Liver (tissue), 9 donors: ENCODE measurements around the gene CFDP1. TPM values are rescaled to one million over a fixed set of nuclear protein-coding genes. Genes with fewer than 3 reads are reported as not detected.

Experiments
- DNase-seq: peaks from one replicate; pipeline ENCODE4 v3.0.0-alpha.2; 2017; ENCODE audit warnings: low spot score
- H3K27ac ChIP-seq, 2 donors: one replicate each; pipeline ENCODE4 v1.7.0; 2013; ENCODE audit warnings: inconsistent platforms in 2 of 2, low read length in 2 of 2, control low read depth in 1 of 2, low read depth in 1 of 2, mild to moderate bottlenecking in 1 of 2
- H3K27me3 ChIP-seq, 4 donors: one replicate each; pipeline versions ENCODE4 v1.6.1 to v1.7.0; 2013; ENCODE audit warnings: low read length in 3 of 4, inconsistent platforms in 1 of 4, mild to moderate bottlenecking in 1 of 4, moderate library complexity in 1 of 4; ENCODE audit not compliant: control insufficient read depth in 4 of 4, insufficient read depth in 4 of 4
- H3K36me3 ChIP-seq, 4 donors: one replicate each; pipeline versions ENCODE4 v1.6.1 to v1.7.0; 2013; ENCODE audit warnings: low read length in 3 of 4, mild to moderate bottlenecking in 3 of 4, low read depth in 1 of 4, moderate library complexity in 1 of 4; ENCODE audit not compliant: control insufficient read depth in 4 of 4, insufficient read depth in 3 of 4
- H3K4me1 ChIP-seq, 4 donors: one replicate each; pipeline versions ENCODE4 v1.6.1 to v1.7.0; 2013; ENCODE audit warnings: low read length in 3 of 4, mild to moderate bottlenecking in 3 of 4, moderate library complexity in 1 of 4; ENCODE audit not compliant: control insufficient read depth in 4 of 4, insufficient read depth in 4 of 4
- H3K4me3 ChIP-seq, 3 donors: one replicate each; pipeline versions ENCODE4 v1.6.1 to v1.7.0; 2013; ENCODE audit warnings: low read length in 3 of 3, control low read depth in 1 of 3, low read depth in 1 of 3, mild to moderate bottlenecking in 1 of 3
- H3K9ac ChIP-seq, 2 donors: one replicate each; pipeline ENCODE4 v1.7.0; 2013; ENCODE audit warnings: low read length in 2 of 2, mild to moderate bottlenecking in 2 of 2, moderate library complexity in 2 of 2, control low read depth in 1 of 2, low read depth in 1 of 2
- H3K9me3 ChIP-seq, 4 donors: one replicate each; pipeline versions ENCODE4 v1.6.1 to v1.7.0; 2013; ENCODE audit warnings: low read length in 3 of 4; ENCODE audit not compliant: control insufficient read depth in 4 of 4
- CTCF ChIP-seq: fragments of 150-350 bp; IDR thresholded peaks from 2 replicates; pipeline ENCODE4 v1.5.1; 2017; ENCODE audit warnings: improper control_type of control experiment, low read depth, low read length; ENCODE audit not compliant: missing input control
- EGR1 ChIP-seq, 2 donors: IDR thresholded peaks; 2 replicates each; pipeline ENCODE4 v1.6.1; 2016 to 2018; ENCODE audit warnings: antibody characterized with exemption in 2 of 2, low read depth in 2 of 2
- FOXA1 ChIP-seq: IDR thresholded peaks from 2 replicates; pipeline ENCODE4 v1.6.1; 2016; ENCODE audit warnings: antibody characterized with exemption
- FOXA2 ChIP-seq: IDR thresholded peaks from 2 replicates; pipeline ENCODE4 v1.6.1; 2016; ENCODE audit warnings: antibody characterized with exemption
- GABPA ChIP-seq, 2 donors: IDR thresholded peaks in 1 of 2; conservative IDR thresholded peaks in 1 of 2; 2 replicates each; pipeline ENCODE4 v1.6.1; 2016; ENCODE audit warnings: antibody characterized with exemption in 2 of 2, mild to moderate bottlenecking in 1 of 2, moderate library complexity in 1 of 2
- HNF4A ChIP-seq, 2 donors: conservative IDR thresholded peaks; 2 replicates each; pipeline ENCODE4 v1.6.1; 2016; ENCODE audit warnings: antibody characterized with exemption in 2 of 2, mild to moderate bottlenecking in 2 of 2
- HNF4G ChIP-seq: IDR thresholded peaks from 2 replicates; pipeline ENCODE4 v1.6.1; 2016; ENCODE audit warnings: antibody characterized with exemption
- JUND ChIP-seq, 2 donors: IDR thresholded peaks; 2 replicates each; pipeline ENCODE4 v1.6.1; 2016; ENCODE audit warnings: antibody characterized with exemption in 2 of 2
- RAD21 ChIP-seq, 2 donors: IDR thresholded peaks; 2 replicates each; pipeline ENCODE4 v1.6.1; 2016; ENCODE audit warnings: antibody characterized with exemption in 2 of 2, mild to moderate bottlenecking in 2 of 2
- REST ChIP-seq: IDR thresholded peaks from 2 replicates; pipeline ENCODE4 v1.6.1; 2016; ENCODE audit warnings: antibody characterized with exemption, mild to moderate bottlenecking
- RXRA ChIP-seq, 2 donors: IDR thresholded peaks; 2 replicates each; pipeline ENCODE4 v1.6.1; 2017 to 2018; ENCODE audit warnings: antibody characterized with exemption in 2 of 2, mild to moderate bottlenecking in 1 of 2
- SP1 ChIP-seq: IDR thresholded peaks from 2 replicates; pipeline ENCODE4 v1.6.1; 2018; ENCODE audit warnings: antibody characterized with exemption, mild to moderate bottlenecking
- YY1 ChIP-seq: IDR thresholded peaks from 2 replicates; pipeline ENCODE4 v1.6.1; 2016; ENCODE audit warnings: antibody characterized with exemption, mild to moderate bottlenecking
- ZBTB33 ChIP-seq: IDR thresholded peaks from 2 replicates; pipeline ENCODE4 v1.6.1; 2016; ENCODE audit warnings: antibody characterized with exemption
- WGBS: extraction: QIAGEN DNeasy Blood & Tissue Kit; methylation state at CpG from one replicate; pipeline ENCODE4 v1.1.7; 2013; 5-methylcytosine and 5-hydroxymethylcytosine counted together
- polyA plus RNA-seq, 2 donors: library from polyadenylated mRNA; stranded (reverse) in 1 of 2; unstranded in 1 of 2; fragments of 200-250 nt in 1 of 2; fragments of >200 nt in 1 of 2; fragmentation: Nextera tagmentation in 1 of 2; extraction: Ambion mirVana in 1 of 2; gene quantifications; one replicate each; pipeline versions ENCODE4 v1.2.1 to v1.2.3, GENCODE V29; 2013 to 2015
- total RNA-seq, 2 donors: library from RNA; depleted of rRNA; stranded (reverse); fragments of >200 nt; gene quantifications; one replicate each; pipeline ENCODE4 v1.2.3, GENCODE V29; 2014
- TF ChIP-seq, protein P1 (sequence below): IDR thresholded peaks from 2 replicates; pipeline ENCODE4 v1.6.1; 2016; ENCODE audit warnings: antibody characterized with exemption
- TF ChIP-seq, protein P2 (sequence below): IDR thresholded peaks from 2 replicates; pipeline ENCODE4 v1.6.1; 2016; ENCODE audit warnings: antibody characterized with exemption
- donor health status: healthy.
- donor health status: healthy.
- donor health status: healthy.
- donor health status: healthy.
- donor health status: healthy.

The CFDP1 gene
- total and polyA plus RNA-seq, 4 donors: 20.5 to 49.2 (median 33.9) TPM

- no peak overlapping the region for H3K27ac ChIP-seq
- H3K27me3 ChIP-seq: no peaks in the 10 kb centered on the region
- no peaks in the 10 kb centered on the region for H3K4me1 ChIP-seq
- DNase-seq: peak; percentile 43
- H3K9ac ChIP-seq: no peak overlapping the region
- 16% methylated on average over 10 of the region's 10 CpGs for WGBS
- TF ChIP-seq, protein P1, sequence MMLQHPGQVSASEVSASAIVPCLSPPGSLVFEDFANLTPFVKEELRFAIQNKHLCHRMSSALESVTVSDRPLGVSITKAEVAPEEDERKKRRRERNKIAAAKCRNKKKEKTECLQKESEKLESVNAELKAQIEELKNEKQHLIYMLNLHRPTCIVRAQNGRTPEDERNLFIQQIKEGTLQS: no peak
- TF ChIP-seq RAD21 (IDR thresholded peaks at IDR 0.05) (peak; percentile 91 to 96), CTCF (peak; percentile 84)
- H3K9me3 ChIP-seq: no peaks in the 10 kb centered on the region
- no peak overlapping the region for H3K4me3 ChIP-seq
- no peaks in the 10 kb centered on the region for H3K36me3 ChIP-seq
Measured at GRCh38 chr16:75471723-75472633, 38.7 kb upstream of the CFDP1 start.

GRCh38 chr16:75466760-75467159 is 33.5 kb upstream of the CFDP1 start:
- no peaks in the 10 kb centered on the region for H3K36me3 ChIP-seq
- 84% methylated on average over 2 of the region's 2 CpGs for WGBS
- no peaks in the 10 kb centered on the region for H3K27me3 ChIP-seq
- H3K27ac ChIP-seq: no peak overlapping the region
- peaks cover 0 to 11% (median 8%) of the 10 kb centered on the region in 4 donors for H3K4me1 ChIP-seq
- no peak overlapping the region for H3K9ac ChIP-seq
- no peaks in the 10 kb centered on the region for H3K9me3 ChIP-seq
- no peak overlapping the region for H3K4me3 ChIP-seq
- no peak for DNase-seq
- TF ChIP-seq EGR1 (IDR thresholded peaks at IDR 0.05; ENCODE audit: low read depth in 2 of 2) (no peak), HNF4A (conservative IDR thresholded peaks at IDR 0.05) (no peak), RAD21 (IDR thresholded peaks at IDR 0.05) (no peak), ZBTB33 (no peak), GABPA (IDR thresholded peaks at IDR 0.05 in 1 of 2, conservative IDR thresholded peaks at IDR 0.05 in 1 of 2) (no peak), JUND (IDR thresholded peaks at IDR 0.05) (no peak), YY1 (no peak), FOXA1 (no peak), HNF4G (no peak), RXRA (IDR thresholded peaks at IDR 0.05) (no peak), SP1 (no peak), REST (no peak), FOXA2 (no peak)
- TF ChIP-seq, protein P2, sequence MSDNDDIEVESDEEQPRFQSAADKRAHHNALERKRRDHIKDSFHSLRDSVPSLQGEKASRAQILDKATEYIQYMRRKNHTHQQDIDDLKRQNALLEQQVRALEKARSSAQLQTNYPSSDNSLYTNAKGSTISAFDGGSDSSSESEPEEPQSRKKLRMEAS: no peak
- TF ChIP-seq, protein P1: no peak
